Neural progenitor cell (in vitro differentiated cells): ENCODE measurements around the gene JAZF1. TPM values are rescaled to one million over a fixed set of nuclear protein-coding genes. Genes with fewer than 3 reads are reported as not detected.

ENCODE experiments used
- DNase-seq: peaks from one replicate; pipeline ENCODE4 v3.0.0-alpha.2; 2016; ENCODE audit warnings: low spot score
- H2AFZ ChIP-seq: fragments of 200-600 bp; sonication (generic); replicated peaks from 2 replicates; pipeline ENCODE4 v1.6.1; 2016; ENCODE audit warnings: antibody characterized with exemption
- H3F3A ChIP-seq: fragments of 200-600 bp; sonication (generic); 2 replicates; pipeline ENCODE4 v1.6.1; 2016; ENCODE audit warnings: antibody characterized with exemption, low read depth
- H3K27ac ChIP-seq: fragments of 200-600 bp; sonication (generic); 2 replicates; pipeline ENCODE4 v1.5.1; 2016; ENCODE audit warnings: mild to moderate bottlenecking
- H3K27me3 ChIP-seq: fragments of 200-600 bp; sonication (generic); 2 replicates; pipeline ENCODE4 v1.6.1; 2016; ENCODE audit warnings: mild to moderate bottlenecking, moderate library complexity
- H3K36me3 ChIP-seq: fragments of 200-600 bp; sonication (generic); 2 replicates; pipeline ENCODE4 v1.5.1; 2016
- H3K4me1 ChIP-seq: fragments of 200-600 bp; sonication (generic); 2 replicates; pipeline ENCODE4 v1.6.1; 2016; ENCODE audit warnings: mixed run types
- H3K4me2 ChIP-seq: fragments of 200-600 bp; sonication (generic); 2 replicates; pipeline ENCODE4 v1.6.1; 2016
- H3K4me3 ChIP-seq: fragments of 200-600 bp; sonication (generic); 2 replicates; pipeline ENCODE4 v1.5.1; 2016
- H3K79me2 ChIP-seq: fragments of 200-600 bp; sonication (generic); 2 replicates; pipeline ENCODE4 v1.6.1; 2016; ENCODE audit warnings: low read depth
- H3K9ac ChIP-seq: fragments of 200-600 bp; sonication (generic); 2 replicates; pipeline ENCODE4 v1.6.1; 2016
- H3K9me3 ChIP-seq: fragments of 200-600 bp; sonication (generic); 2 replicates; pipeline ENCODE4 v1.5.1; 2016; ENCODE audit warnings: low read depth
- H4K20me1 ChIP-seq: fragments of 200-600 bp; sonication (generic); 2 replicates; pipeline ENCODE4 v1.6.1; 2016; ENCODE audit warnings: low read depth
- H3K27ac Mint-ChIP-seq: 3 replicates; pipeline ENCODE4 v1.8.0; 2021; ENCODE audit warnings: mixed read lengths
- H3K27me3 Mint-ChIP-seq: 2 replicates; pipeline ENCODE4 v1.8.0; 2022; ENCODE audit warnings: low read depth, mild to moderate bottlenecking, inconsistent platforms, moderate library complexity, mixed read lengths; ENCODE audit not compliant: insufficient read depth
- H3K36me3 Mint-ChIP-seq: 3 replicates; pipeline ENCODE4 v1.8.0; 2021; ENCODE audit warnings: mixed read lengths
- H3K4me1 Mint-ChIP-seq: 3 replicates; pipeline ENCODE4 v1.8.0; 2021; ENCODE audit warnings: mixed read lengths
- H3K4me3 Mint-ChIP-seq: 3 replicates; pipeline ENCODE4 v1.8.0; 2021; ENCODE audit warnings: mild to moderate bottlenecking, moderate library complexity, mixed read lengths
- H3K9me3 Mint-ChIP-seq: 3 replicates; pipeline ENCODE4 v1.8.0; 2020; ENCODE audit warnings: mixed read lengths
- CTCF ChIP-seq: fragments of 200-600 bp; sonication (generic); IDR thresholded peaks from 2 replicates; pipeline ENCODE4 v1.5.1; 2017; ENCODE audit warnings: antibody characterized with exemption, mild to moderate bottlenecking
- EZH2 ChIP-seq: fragments of 200-600 bp; sonication (generic); IDR thresholded peaks from 2 replicates; pipeline ENCODE4 v1.6.1; 2017; ENCODE audit warnings: antibody characterized with exemption, mild to moderate bottlenecking, moderate library complexity
- EZH2phosphoT487 ChIP-seq: fragments of 200-600 bp; sonication (generic); IDR thresholded peaks from 2 replicates; pipeline ENCODE4 v1.6.1; 2017; ENCODE audit warnings: antibody characterized with exemption
- total RNA-seq: library from RNA; depleted of rRNA; stranded (reverse); fragments of >200 nt; gene quantifications from 2 replicates; pipeline ENCODE4 v1.2.3, GENCODE V29; 2015; ENCODE audit warnings: low replicate concordance

The JAZF1 gene
- total RNA-seq, 1 donor from 2014 or later: 3.1 TPM

GRCh38 chr7:28070297-28071055 lies 110.1 kb downstream of the JAZF1 start:
- H4K20me1 ChIP-seq: no peaks in the 10 kb centered on the region
- no peaks in the 10 kb centered on the region for H3K9me3 ChIP-seq
- H3K79me2 ChIP-seq: no peaks in the 10 kb centered on the region
- H3K4me1 ChIP-seq: no peaks in the 10 kb centered on the region
- H3K4me3 Mint-ChIP-seq: no peak overlapping the region
- no peak overlapping the region for H2AFZ ChIP-seq
- H3K36me3 ChIP-seq: no peaks in the 10 kb centered on the region
- no peaks in the 10 kb centered on the region for H3F3A ChIP-seq
- H3K27ac Mint-ChIP-seq: no peak overlapping the region
- no peaks in the 10 kb centered on the region for H3K27me3 ChIP-seq
- no peaks in the 10 kb centered on the region for H3K36me3 Mint-ChIP-seq
- H3K9ac ChIP-seq: no peak overlapping the region
- peaks cover 2% of the 10 kb centered on the region for H3K27me3 Mint-ChIP-seq
- peaks cover 14% of the 10 kb centered on the region for H3K4me1 Mint-ChIP-seq
- no peak overlapping the region for H3K4me3 ChIP-seq
- H3K27ac ChIP-seq: no peak overlapping the region
- no peak for TF ChIP-seq EZH2phosphoT487
- no peak for TF ChIP-seq EZH2
- TF ChIP-seq CTCF: no peak
- H3K4me2 ChIP-seq: no peak overlapping the region
- DNase-seq: no peak
- no peaks in the 10 kb centered on the region for H3K9me3 Mint-ChIP-seq

- Histone ChIP-seq H3K4me1 (no peaks in the 10 kb centered on the region), H3K4me2 (no peak overlapping the region), H3K36me3 (no peaks in the 10 kb centered on the region), H3K79me2 (no peaks in the 10 kb centered on the region), H3K4me3 (no peak overlapping the region), H3K9ac (no peak overlapping the region), H3K27me3 (no peaks in the 10 kb centered on the region), H2AFZ (no peak overlapping the region), H4K20me1 (no peaks in the 10 kb centered on the region), H3F3A (no peaks in the 10 kb centered on the region), H3K27ac (no peak overlapping the region), H3K9me3 (no peaks in the 10 kb centered on the region)
- no peaks in the 10 kb centered on the region for H3K36me3 Mint-ChIP-seq
- no peaks in the 10 kb centered on the region for H3K9me3 Mint-ChIP-seq
- H3K27ac Mint-ChIP-seq: peak overlapping the region; percentile 40
- no peak for DNase-seq
- peaks cover 2% of the 10 kb centered on the region for H3K27me3 Mint-ChIP-seq
- H3K4me1 Mint-ChIP-seq: peaks cover 14% of the 10 kb centered on the region
- peak overlapping the region; percentile 13 for H3K4me3 Mint-ChIP-seq
- TF ChIP-seq EZH2 (no peak), CTCF (no peak), EZH2phosphoT487 (no peak)
Measured at GRCh38 chr7:28069807-28070206, 110.8 kb downstream of the JAZF1 start.

- Histone ChIP-seq H2AFZ (no peak overlapping the region), H3K4me1 (no peaks in the 10 kb centered on the region), H3K79me2 (no peaks in the 10 kb centered on the region), H3F3A (no peaks in the 10 kb centered on the region), H3K36me3 (no peaks in the 10 kb centered on the region), H3K9me3 (no peaks in the 10 kb centered on the region), H3K9ac (no peak overlapping the region), H3K27me3 (no peaks in the 10 kb centered on the region), H3K27ac (no peak overlapping the region), H3K4me3 (no peak overlapping the region), H4K20me1 (no peaks in the 10 kb centered on the region), H3K4me2 (no peak overlapping the region)
- Mint-ChIP-seq H3K9me3 (no peaks in the 10 kb centered on the region), H3K36me3 (no peaks in the 10 kb centered on the region), H3K4me3 (no peak overlapping the region), H3K27me3 (peaks cover 2% of the 10 kb centered on the region), H3K4me1 (peaks cover 14% of the 10 kb centered on the region), H3K27ac (no peak overlapping the region)
- no peak for TF ChIP-seq CTCF
- TF ChIP-seq EZH2: no peak
- TF ChIP-seq EZH2phosphoT487: no peak
- no peak for DNase-seq
Measured at GRCh38 chr7:28069388-28069787, 111.2 kb downstream of the JAZF1 start.
